Nephron (organoid): ENCODE results near the gene POLE.

Experiments
- H3K27ac Mint-ChIP-seq, 3 experiments: 2 replicates each; pipeline ENCODE4 v1.8.0; 2020; ENCODE audit warnings: mixed read lengths in 3 of 3, mild to moderate bottlenecking in 2 of 3, moderate library complexity in 1 of 3
- H3K27me3 Mint-ChIP-seq: 2 replicates; pipeline ENCODE4 v1.8.0; 2021; ENCODE audit warnings: low read depth, mild to moderate bottlenecking, moderate library complexity, mixed read lengths
- H3K36me3 Mint-ChIP-seq: 2 replicates; pipeline ENCODE4 v1.8.0; 2020; ENCODE audit warnings: low read depth, mixed read lengths
- H3K4me1 Mint-ChIP-seq: 2 replicates; pipeline ENCODE4 v1.8.0; 2020; ENCODE audit warnings: mixed read lengths
- H3K4me3 Mint-ChIP-seq, 3 experiments: 2 replicates each; pipeline ENCODE4 v1.8.0; 2020; ENCODE audit warnings: mild to moderate bottlenecking in 3 of 3, mixed read lengths in 3 of 3, moderate library complexity in 2 of 3
- H3K9me3 Mint-ChIP-seq: 2 replicates; pipeline ENCODE4 v1.8.0; 2020; ENCODE audit warnings: mixed read lengths
- TF ChIP-seq, protein P1 (sequence below), 3 experiments: fragments of 200-600 bp; sonication (generic); IDR thresholded peaks; one replicate each; pipeline ENCODE4 v1.5.0; 2021; ENCODE audit warnings: antibody characterized with exemption in 3 of 3; ENCODE audit not compliant: unreplicated experiment in 3 of 3

The POLE gene, protein sequence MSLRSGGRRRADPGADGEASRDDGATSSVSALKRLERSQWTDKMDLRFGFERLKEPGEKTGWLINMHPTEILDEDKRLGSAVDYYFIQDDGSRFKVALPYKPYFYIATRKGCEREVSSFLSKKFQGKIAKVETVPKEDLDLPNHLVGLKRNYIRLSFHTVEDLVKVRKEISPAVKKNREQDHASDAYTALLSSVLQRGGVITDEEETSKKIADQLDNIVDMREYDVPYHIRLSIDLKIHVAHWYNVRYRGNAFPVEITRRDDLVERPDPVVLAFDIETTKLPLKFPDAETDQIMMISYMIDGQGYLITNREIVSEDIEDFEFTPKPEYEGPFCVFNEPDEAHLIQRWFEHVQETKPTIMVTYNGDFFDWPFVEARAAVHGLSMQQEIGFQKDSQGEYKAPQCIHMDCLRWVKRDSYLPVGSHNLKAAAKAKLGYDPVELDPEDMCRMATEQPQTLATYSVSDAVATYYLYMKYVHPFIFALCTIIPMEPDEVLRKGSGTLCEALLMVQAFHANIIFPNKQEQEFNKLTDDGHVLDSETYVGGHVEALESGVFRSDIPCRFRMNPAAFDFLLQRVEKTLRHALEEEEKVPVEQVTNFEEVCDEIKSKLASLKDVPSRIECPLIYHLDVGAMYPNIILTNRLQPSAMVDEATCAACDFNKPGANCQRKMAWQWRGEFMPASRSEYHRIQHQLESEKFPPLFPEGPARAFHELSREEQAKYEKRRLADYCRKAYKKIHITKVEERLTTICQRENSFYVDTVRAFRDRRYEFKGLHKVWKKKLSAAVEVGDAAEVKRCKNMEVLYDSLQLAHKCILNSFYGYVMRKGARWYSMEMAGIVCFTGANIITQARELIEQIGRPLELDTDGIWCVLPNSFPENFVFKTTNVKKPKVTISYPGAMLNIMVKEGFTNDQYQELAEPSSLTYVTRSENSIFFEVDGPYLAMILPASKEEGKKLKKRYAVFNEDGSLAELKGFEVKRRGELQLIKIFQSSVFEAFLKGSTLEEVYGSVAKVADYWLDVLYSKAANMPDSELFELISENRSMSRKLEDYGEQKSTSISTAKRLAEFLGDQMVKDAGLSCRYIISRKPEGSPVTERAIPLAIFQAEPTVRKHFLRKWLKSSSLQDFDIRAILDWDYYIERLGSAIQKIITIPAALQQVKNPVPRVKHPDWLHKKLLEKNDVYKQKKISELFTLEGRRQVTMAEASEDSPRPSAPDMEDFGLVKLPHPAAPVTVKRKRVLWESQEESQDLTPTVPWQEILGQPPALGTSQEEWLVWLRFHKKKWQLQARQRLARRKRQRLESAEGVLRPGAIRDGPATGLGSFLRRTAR (N-terminal part only)

DNA sequence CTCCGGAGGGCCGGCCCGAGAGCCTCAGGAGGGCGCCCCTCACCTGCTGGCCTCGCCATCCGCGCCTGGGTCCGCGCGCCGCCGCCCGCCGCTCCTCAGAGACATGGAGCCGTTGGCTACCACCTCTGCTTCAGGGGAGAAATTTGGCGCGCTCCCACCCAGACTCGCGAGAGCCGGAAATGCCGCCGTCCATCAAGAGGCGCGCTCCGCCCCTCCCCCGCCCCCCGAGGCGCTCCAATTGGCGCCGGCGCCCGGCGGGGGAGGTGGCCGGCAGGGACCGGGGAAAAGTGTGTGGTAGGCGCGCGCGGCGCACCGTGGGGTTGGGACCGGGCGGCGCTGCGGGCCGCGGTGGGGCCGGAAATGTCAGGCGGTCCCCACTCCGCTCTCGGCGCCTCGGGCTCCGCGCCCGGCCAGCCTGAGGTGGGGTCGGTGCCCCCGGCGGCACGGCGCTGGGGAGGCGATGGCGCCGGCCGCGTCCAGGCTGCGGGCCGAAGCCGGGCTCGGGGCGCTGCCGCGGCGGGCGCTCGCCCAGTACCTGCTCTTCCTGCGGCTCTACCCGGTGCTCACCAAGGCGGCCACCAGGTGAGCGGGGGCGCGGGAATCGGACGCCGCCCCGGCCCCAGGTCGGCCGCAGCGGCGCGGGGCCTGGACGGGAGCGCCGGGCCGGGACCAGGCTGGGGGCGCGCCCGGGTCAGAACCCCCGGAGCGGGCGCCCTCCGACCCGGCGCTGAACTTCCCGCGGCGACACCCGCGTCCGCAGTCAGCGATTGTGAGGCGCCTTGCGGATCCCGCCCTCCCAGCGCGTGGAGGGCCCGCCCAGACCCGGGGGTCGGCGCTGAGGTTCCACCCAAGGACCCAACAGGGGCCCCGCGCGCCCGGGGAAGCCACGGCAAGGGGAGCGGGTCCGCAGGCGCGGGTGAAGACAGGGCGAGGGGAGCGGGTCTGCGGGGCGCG is at the start of gene POLE, which contains the start of gene PXMP2:
TSS of gene POLE (minus strand) at position 132 of the 954 bp plus-strand sequence. CDS start at position 105, 27 bp downstream.
TSS of gene PXMP2 (plus strand) at position 377 of the 954 bp plus-strand sequence. CDS start at position 461, 84 bp downstream.
- H3K4me3 Mint-ChIP-seq = peak within 1 kb of the TSS; percentile 84 to 90 (median 86)
- peaks cover 11% of the 10 kb centered on the region for H3K27me3 Mint-ChIP-seq
- TF ChIP-seq, protein P1, sequence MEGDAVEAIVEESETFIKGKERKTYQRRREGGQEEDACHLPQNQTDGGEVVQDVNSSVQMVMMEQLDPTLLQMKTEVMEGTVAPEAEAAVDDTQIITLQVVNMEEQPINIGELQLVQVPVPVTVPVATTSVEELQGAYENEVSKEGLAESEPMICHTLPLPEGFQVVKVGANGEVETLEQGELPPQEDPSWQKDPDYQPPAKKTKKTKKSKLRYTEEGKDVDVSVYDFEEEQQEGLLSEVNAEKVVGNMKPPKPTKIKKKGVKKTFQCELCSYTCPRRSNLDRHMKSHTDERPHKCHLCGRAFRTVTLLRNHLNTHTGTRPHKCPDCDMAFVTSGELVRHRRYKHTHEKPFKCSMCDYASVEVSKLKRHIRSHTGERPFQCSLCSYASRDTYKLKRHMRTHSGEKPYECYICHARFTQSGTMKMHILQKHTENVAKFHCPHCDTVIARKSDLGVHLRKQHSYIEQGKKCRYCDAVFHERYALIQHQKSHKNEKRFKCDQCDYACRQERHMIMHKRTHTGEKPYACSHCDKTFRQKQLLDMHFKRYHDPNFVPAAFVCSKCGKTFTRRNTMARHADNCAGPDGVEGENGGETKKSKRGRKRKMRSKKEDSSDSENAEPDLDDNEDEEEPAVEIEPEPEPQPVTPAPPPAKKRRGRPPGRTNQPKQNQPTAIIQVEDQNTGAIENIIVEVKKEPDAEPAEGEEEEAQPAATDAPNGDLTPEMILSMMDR (IDR thresholded peaks at IDR 0.05; ENCODE audit: unreplicated experiment in 3 of 3) = no peak
- H3K4me1 Mint-ChIP-seq = peaks cover 11% of the 10 kb centered on the region
- H3K9me3 Mint-ChIP-seq = peaks cover 4% of the 10 kb centered on the region
- H3K27ac Mint-ChIP-seq = peak within 1 kb of the TSS in 1 of 3 experiments; percentile 83
- H3K36me3 Mint-ChIP-seq = peaks cover 22% of the 10 kb centered on the region

- H3K27me3 Mint-ChIP-seq = no peaks in the 10 kb centered on the region
- H3K4me3 Mint-ChIP-seq = no peak overlapping the region
- H3K9me3 Mint-ChIP-seq = no peaks in the 10 kb centered on the region
- TF ChIP-seq, protein P1 (IDR thresholded peaks at IDR 0.05; ENCODE audit: unreplicated experiment in 3 of 3) = no peak
- H3K27ac Mint-ChIP-seq = no peak overlapping the region
- H3K36me3 Mint-ChIP-seq = peaks cover 86% of the 10 kb centered on the region
- H3K4me1 Mint-ChIP-seq = no peaks in the 10 kb centered on the region
Measured at GRCh38 chr12:132736913-132737312, 49.8 kb upstream of the POLE start.

- H3K27ac Mint-ChIP-seq = no peak overlapping the region
- no peaks in the 10 kb centered on the region for H3K9me3 Mint-ChIP-seq
- no peak overlapping the region for H3K4me3 Mint-ChIP-seq
- H3K4me1 Mint-ChIP-seq = no peaks in the 10 kb centered on the region
- H3K36me3 Mint-ChIP-seq = peaks cover 86% of the 10 kb centered on the region
- TF ChIP-seq, protein P1 (IDR thresholded peaks at IDR 0.05; ENCODE audit: unreplicated experiment in 3 of 3) = no peak
- H3K27me3 Mint-ChIP-seq = no peaks in the 10 kb centered on the region
Measured at GRCh38 chr12:132736378-132736777, 49.2 kb upstream of the POLE start.

DNA sequence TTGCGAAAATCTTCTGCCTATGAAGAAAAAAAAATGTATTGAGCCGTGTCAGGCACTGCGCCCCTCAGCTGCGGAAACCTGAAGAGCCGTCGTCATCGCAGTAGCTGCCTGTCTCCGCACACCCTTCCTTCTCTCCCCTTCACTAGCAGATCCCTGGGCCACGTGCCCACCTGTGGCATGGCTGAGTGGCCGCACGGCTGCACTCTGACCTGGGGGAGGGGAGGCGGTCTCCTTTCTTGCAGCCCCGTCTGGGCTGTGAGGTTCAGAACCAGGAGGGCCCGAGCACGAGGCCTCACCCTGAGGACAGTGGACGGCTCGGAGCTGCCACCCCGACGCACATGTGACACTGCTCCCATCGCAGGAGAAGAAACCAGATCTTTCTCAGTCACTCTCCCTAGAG is 48.4 kb upstream of the POLE start:
- Mint-ChIP-seq H3K36me3 (peaks cover 85% of the 10 kb centered on the region), H3K27me3 (no peaks in the 10 kb centered on the region), H3K27ac (peak overlapping the region in 1 of 3 experiments; percentile 76), H3K4me1 (no peaks in the 10 kb centered on the region), H3K4me3 (no peak overlapping the region), H3K9me3 (no peaks in the 10 kb centered on the region)
- TF ChIP-seq, protein P1 (IDR thresholded peaks at IDR 0.05; ENCODE audit: unreplicated experiment in 3 of 3) = no peak
